ENCODE measurements around the gene PROKR1. TPM values are rescaled to one million over a fixed set of nuclear protein-coding genes. Genes with fewer than 3 reads are reported as not detected.

The PROKR1 gene
- total RNA-seq, 1 experiment from 2014 or later: not detected

GRCh38 chr2:68667371-68667770 is 24.0 kb downstream of the PROKR1 start:
- H3K9ac ChIP-seq (ENCODE audit: low read length): no peak overlapping the region
- BruUV-seq (replicated peaks): no TSS peak
- no peak for TF ChIP-seq POLR2A (IDR thresholded peaks at IDR 0.05; ENCODE audit: borderline replicate concordance, extremely low read depth, insufficient read depth, insufficient read length)
- no peak for TF ChIP-seq CBX3 (IDR thresholded peaks at IDR 0.05; ENCODE audit: low read depth)
- TF ChIP-seq CTCF (IDR thresholded peaks at IDR 0.05 in 2 of 3, conservative IDR thresholded peaks at IDR 0.05 in 1 of 3; ENCODE audit: borderline replicate concordance in 1 of 3, insufficient read depth in 1 of 3, low read depth in 2 of 3, low read length in 2 of 3): no peak
- TF ChIP-seq EZH2phosphoT487 (IDR thresholded peaks at IDR 0.05; ENCODE audit: borderline replicate concordance): no peak
- TF ChIP-seq MAX (IDR thresholded peaks at IDR 0.05): no peak
- TF ChIP-seq, protein P1, sequence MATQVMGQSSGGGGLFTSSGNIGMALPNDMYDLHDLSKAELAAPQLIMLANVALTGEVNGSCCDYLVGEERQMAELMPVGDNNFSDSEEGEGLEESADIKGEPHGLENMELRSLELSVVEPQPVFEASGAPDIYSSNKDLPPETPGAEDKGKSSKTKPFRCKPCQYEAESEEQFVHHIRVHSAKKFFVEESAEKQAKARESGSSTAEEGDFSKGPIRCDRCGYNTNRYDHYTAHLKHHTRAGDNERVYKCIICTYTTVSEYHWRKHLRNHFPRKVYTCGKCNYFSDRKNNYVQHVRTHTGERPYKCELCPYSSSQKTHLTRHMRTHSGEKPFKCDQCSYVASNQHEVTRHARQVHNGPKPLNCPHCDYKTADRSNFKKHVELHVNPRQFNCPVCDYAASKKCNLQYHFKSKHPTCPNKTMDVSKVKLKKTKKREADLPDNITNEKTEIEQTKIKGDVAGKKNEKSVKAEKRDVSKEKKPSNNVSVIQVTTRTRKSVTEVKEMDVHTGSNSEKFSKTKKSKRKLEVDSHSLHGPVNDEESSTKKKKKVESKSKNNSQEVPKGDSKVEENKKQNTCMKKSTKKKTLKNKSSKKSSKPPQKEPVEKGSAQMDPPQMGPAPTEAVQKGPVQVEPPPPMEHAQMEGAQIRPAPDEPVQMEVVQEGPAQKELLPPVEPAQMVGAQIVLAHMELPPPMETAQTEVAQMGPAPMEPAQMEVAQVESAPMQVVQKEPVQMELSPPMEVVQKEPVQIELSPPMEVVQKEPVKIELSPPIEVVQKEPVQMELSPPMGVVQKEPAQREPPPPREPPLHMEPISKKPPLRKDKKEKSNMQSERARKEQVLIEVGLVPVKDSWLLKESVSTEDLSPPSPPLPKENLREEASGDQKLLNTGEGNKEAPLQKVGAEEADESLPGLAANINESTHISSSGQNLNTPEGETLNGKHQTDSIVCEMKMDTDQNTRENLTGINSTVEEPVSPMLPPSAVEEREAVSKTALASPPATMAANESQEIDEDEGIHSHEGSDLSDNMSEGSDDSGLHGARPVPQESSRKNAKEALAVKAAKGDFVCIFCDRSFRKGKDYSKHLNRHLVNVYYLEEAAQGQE (IDR thresholded peaks at IDR 0.05; ENCODE audit: low read depth): no peak

More at GRCh38 chr2:68667371-68667770, 24.0 kb downstream of the PROKR1 start:
- Histone ChIP-seq H3K4me2 (ENCODE audit: low read length) (no peak overlapping the region), H3K79me2 (ENCODE audit: insufficient read depth, low read length) (no peaks in the 10 kb centered on the region), H3K36me3 (ENCODE audit: control insufficient read depth in 1 of 2, insufficient read depth in 2 of 2, low read length in 2 of 2) (no peaks in the 10 kb centered on the region), H3K4me1 (ENCODE audit: control insufficient read depth in 1 of 2, insufficient read depth in 2 of 2, low read length in 2 of 2) (no peaks in the 10 kb centered on the region), H3K27ac (ENCODE audit: low read depth, low read length) (no peak overlapping the region), H3K27me3 (ENCODE audit: insufficient read depth, low read length) (0 out of 2 replicates have a peak, but pooled peaks cover 3% of the 10 kb centered on the region), H3K4me3 (replicated peaks in 1 of 2; ENCODE audit: low read depth in 1 of 2, low read length in 2 of 2) (no peak overlapping the region), H2AFZ (ENCODE audit: low read depth, low read length, poor library complexity, severe bottlenecking) (no peak overlapping the region), H4K20me1 (ENCODE audit: insufficient read depth) (no peaks in the 10 kb centered on the region), H3K9me2 (ENCODE audit: insufficient read depth) (no peaks in the 10 kb centered on the region), H3K9me3 (ENCODE audit: control insufficient read depth in 1 of 2, insufficient read depth in 1 of 2, low read depth in 1 of 2, low read length in 2 of 2) (no peaks in the 10 kb centered on the region)
- ATAC-seq (no peak), DNase-seq (ENCODE audit: low read depth, low spot score) (no peak)
- CTCF ChIA-PET: interaction anchor here (1.0 kb wide), 1 partner anchor 72 kb away, joined by 5 read pairs; no protein-coding TSS in a partner anchor
- POLR2A ChIA-PET: no interaction called here
- intact Hi-C loops (cut with micrococcal nuclease): no loop called here
- RAD21 ChIA-PET (ENCODE audit: low non-redundant PET in 1 of 2, low total read pairs in 2 of 2, uncharacterized antibody in 2 of 2, unreplicated experiment in 2 of 2): no interaction called here

Measured in HCT116 (cell line).